HUES48 (cell line): ENCODE data around the gene FBXL15.

Source experiments
- H3K27ac ChIP-seq: one replicate; pipeline ENCODE4 v1.7.0; 2013; ENCODE audit warnings: low read depth, low read length, inconsistent platforms
- H3K27me3 ChIP-seq: 2 replicates; pipeline ENCODE4 v1.6.1; 2013; ENCODE audit warnings: mild to moderate bottlenecking, low read length; ENCODE audit not compliant: control insufficient read depth, insufficient read depth
- H3K36me3 ChIP-seq: 2 replicates; pipeline ENCODE4 v1.6.1; 2013; ENCODE audit warnings: low read length; ENCODE audit not compliant: control insufficient read depth, insufficient read depth
- H3K4me1 ChIP-seq: 2 replicates; pipeline ENCODE4 v1.6.1; 2013; ENCODE audit warnings: mild to moderate bottlenecking, low read length; ENCODE audit not compliant: control insufficient read depth, insufficient read depth
- H3K4me3 ChIP-seq: 2 replicates; pipeline ENCODE4 v1.5.1; 2013; ENCODE audit warnings: mild to moderate bottlenecking, low read depth, low read length
- H3K9ac ChIP-seq: 2 replicates; pipeline ENCODE4 v1.6.1; 2013; ENCODE audit warnings: mild to moderate bottlenecking, low read depth, low read length, moderate library complexity
- H3K9me3 ChIP-seq: 2 replicates; pipeline ENCODE4 v1.6.1; 2013; ENCODE audit warnings: low read length; ENCODE audit not compliant: control insufficient read depth, insufficient read depth

The FBXL15 gene

GRCh38 chr10:102398172-102399020 lies 22.2 kb upstream of the FBXL15 start:
- H3K4me3 ChIP-seq = no peak overlapping the region
- H3K9me3 ChIP-seq = no peaks in the 10 kb centered on the region
- H3K4me1 ChIP-seq = peaks cover 16% of the 10 kb centered on the region
- H3K36me3 ChIP-seq = peaks cover 32% of the 10 kb centered on the region
- peaks cover 16% of the 10 kb centered on the region for H3K27me3 ChIP-seq
- no peak overlapping the region for H3K9ac ChIP-seq
- H3K27ac ChIP-seq = no peak overlapping the region

- Histone ChIP-seq H3K27ac (peak overlapping the region; percentile 63), H3K9me3 (no peaks in the 10 kb centered on the region), H3K9ac (no peak overlapping the region), H3K4me3 (peak overlapping the region; percentile 69), H3K36me3 (peaks cover 32% of the 10 kb centered on the region), H3K4me1 (peaks cover 14% of the 10 kb centered on the region), H3K27me3 (peaks cover 14% of the 10 kb centered on the region)
Observed at GRCh38 chr10:102399217-102400021, 21.2 kb upstream of the FBXL15 start.

DNA sequence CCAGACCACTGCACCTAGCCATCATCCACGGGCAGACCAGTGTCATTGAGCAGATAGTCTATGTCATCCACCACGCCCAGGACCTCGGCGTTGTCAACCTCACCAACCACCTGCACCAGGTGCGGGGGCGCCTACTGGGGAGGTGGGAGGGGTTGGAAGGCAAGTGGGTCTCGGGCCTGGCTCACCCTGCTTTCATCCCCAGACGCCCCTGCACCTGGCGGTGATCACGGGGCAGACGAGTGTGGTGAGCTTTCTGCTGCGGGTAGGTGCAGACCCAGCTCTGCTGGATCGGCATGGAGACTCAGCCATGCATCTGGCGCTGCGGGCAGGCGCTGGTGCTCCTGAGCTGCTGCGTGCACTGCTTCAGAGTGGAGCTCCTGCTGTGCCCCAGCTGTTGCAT lies 20.6 kb upstream of the FBXL15 start:
- peaks cover 7% of the 10 kb centered on the region; the same call in 1 of the 2 replicates for H3K27me3 ChIP-seq
- H3K9me3 ChIP-seq = no peaks in the 10 kb centered on the region
- no peak overlapping the region for H3K9ac ChIP-seq
- peaks cover 32% of the 10 kb centered on the region for H3K36me3 ChIP-seq
- peak overlapping the region; percentile 69; the same call in 1 of the 2 replicates for H3K4me3 ChIP-seq
- H3K4me1 ChIP-seq = peaks cover 10% of the 10 kb centered on the region
- no peak overlapping the region for H3K27ac ChIP-seq

DNA sequence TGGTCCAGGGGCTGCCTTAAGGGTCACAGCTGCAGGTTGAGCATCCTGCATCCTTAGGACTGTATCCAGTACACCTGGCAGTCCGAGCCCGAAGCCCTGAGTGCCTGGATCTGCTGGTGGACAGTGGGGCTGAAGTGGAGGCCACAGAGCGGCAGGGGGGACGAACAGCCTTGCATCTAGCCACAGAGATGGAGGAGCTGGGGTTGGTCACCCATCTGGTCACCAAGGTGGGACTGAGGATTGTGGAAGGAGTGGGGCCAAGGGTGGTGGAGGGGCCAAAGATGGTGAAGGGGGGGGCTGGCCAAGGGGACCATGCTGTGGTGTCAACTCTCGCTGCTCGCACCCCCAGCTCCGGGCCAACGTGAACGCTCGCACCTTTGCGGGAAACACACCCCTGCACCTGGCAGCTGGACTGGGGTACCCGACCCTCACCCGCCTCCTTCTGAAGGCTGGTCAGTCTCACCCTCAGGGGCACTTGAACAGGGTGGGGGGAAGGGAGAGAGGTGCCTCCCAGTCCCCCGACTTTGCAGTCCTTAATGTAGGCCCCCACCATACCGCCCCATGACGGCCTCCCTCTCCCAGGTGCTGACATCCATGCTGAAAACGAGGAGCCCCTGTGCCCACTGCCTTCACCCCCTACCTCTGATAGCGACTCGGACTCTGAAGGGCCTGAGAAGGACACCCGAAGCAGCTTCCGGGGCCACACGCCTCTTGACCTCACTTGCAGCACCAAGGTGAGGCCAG lies 19.9 kb upstream of the FBXL15 start:
- H3K9ac ChIP-seq = no peak overlapping the region
- peaks cover 10% of the 10 kb centered on the region for H3K4me1 ChIP-seq
- H3K9me3 ChIP-seq = no peaks in the 10 kb centered on the region
- H3K27ac ChIP-seq = no peak overlapping the region
- H3K4me3 ChIP-seq = no peak overlapping the region
- H3K36me3 ChIP-seq = peaks cover 32% of the 10 kb centered on the region
- H3K27me3 ChIP-seq = 0 out of 2 replicates have a peak, but pooled peaks cover 5% of the 10 kb centered on the region

GRCh38 chr10:102401342-102401654 lies 19.3 kb upstream of the FBXL15 start:
- Histone ChIP-seq H3K9me3 (no peaks in the 10 kb centered on the region), H3K9ac (no peak overlapping the region), H3K4me1 (peaks cover 9% of the 10 kb centered on the region), H3K36me3 (peaks cover 32% of the 10 kb centered on the region), H3K27ac (no peak overlapping the region), H3K4me3 (no peak overlapping the region), H3K27me3 (0 out of 2 replicates have a peak, but pooled peaks cover 5% of the 10 kb centered on the region)

DNA sequence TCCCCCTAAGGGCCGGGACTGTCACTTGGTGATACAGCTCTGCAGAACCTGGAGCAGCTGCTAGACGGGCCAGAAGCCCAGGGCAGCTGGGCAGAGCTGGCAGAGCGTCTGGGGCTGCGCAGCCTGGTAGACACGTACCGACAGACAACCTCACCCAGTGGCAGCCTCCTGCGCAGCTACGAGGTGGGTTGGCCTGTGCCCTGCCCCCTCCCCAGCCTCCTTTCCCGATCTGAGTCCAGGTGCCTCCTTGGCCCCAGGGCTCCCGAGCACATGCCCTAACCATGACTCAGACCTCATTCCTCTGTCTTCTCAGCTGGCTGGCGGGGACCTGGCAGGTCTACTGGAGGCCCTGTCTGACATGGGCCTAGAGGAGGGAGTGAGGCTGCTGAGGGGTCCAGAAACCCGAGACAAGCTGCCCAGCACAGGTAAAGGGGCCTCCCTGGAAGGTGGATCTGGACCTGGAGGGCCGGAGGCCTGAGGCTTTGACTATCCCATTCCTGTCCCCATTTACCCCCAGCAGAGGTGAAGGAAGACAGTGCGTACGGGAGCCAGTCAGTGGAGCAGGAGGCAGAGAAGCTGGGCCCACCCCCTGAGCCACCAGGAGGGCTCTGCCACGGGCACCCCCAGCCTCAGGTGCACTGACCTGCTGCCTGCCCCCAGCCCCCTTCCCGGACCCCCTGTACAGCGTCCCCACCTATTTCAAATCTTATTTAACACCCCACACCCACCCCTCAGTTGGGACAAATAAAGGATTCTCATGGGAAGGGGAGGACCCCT lies 18.7 kb upstream of the FBXL15 start:
- Histone ChIP-seq H3K4me3 (no peak overlapping the region), H3K9me3 (no peaks in the 10 kb centered on the region), H3K9ac (no peak overlapping the region), H3K4me1 (peaks cover 4% of the 10 kb centered on the region; the same call in 1 of the 2 replicates), H3K27me3 (0 out of 2 replicates have a peak, but pooled peaks cover 5% of the 10 kb centered on the region), H3K27ac (no peak overlapping the region), H3K36me3 (peaks cover 28% of the 10 kb centered on the region)

DNA sequence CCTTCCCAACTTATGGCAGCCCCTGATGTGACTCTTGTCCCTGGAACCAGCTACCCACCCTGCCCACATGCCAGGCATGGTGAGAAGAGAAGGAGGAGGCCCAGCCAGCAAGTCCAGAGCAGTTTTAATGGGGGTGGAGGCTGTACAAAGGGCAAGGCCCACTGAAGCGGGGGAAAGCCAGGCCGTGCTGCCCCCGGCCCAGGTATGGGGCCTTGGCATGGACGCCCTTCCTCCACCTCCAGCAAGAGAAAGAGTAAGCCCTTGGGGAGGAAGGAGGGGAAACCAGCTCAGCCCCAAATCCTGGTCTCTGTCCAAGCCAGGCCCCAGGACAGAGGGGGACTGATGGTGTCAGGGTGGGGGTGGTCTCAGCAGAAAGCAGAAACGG lies 18.1 kb upstream of the FBXL15 start:
- H3K27me3 ChIP-seq = peaks cover 8% of the 10 kb centered on the region
- H3K27ac ChIP-seq = no peak overlapping the region
- peaks cover 4% of the 10 kb centered on the region; the same call in 1 of the 2 replicates for H3K4me1 ChIP-seq
- no peak overlapping the region for H3K4me3 ChIP-seq
- H3K9me3 ChIP-seq = no peaks in the 10 kb centered on the region
- no peak overlapping the region for H3K9ac ChIP-seq
- peaks cover 26% of the 10 kb centered on the region for H3K36me3 ChIP-seq

DNA sequence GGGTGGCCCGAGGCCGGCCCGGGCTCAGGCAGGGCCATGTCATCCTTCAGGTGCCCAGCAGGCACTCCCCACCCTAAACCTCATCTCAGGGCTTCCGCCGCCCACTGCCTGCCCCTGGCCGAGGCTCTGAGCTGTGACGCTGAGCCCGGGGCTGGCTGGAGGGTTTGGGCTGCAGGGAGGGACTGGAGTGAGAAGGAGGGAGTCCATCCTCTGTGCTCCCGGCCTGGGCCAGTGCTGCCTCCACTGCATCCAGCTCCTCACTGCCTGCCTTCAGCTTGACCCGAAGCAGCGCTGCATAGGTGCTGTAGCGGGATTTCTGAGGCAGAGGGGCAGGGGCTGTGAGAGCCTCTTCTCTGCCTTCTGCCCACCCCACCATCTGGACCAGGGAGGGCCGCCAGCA lies 17.5 kb upstream of the FBXL15 start:
- H3K27me3 ChIP-seq = peaks cover 14% of the 10 kb centered on the region
- H3K9ac ChIP-seq = no peak overlapping the region
- no peaks in the 10 kb centered on the region for H3K9me3 ChIP-seq
- no peak overlapping the region for H3K4me3 ChIP-seq
- H3K4me1 ChIP-seq = peaks cover 4% of the 10 kb centered on the region; the same call in 1 of the 2 replicates
- no peak overlapping the region for H3K27ac ChIP-seq
- peaks cover 20% of the 10 kb centered on the region for H3K36me3 ChIP-seq

DNA sequence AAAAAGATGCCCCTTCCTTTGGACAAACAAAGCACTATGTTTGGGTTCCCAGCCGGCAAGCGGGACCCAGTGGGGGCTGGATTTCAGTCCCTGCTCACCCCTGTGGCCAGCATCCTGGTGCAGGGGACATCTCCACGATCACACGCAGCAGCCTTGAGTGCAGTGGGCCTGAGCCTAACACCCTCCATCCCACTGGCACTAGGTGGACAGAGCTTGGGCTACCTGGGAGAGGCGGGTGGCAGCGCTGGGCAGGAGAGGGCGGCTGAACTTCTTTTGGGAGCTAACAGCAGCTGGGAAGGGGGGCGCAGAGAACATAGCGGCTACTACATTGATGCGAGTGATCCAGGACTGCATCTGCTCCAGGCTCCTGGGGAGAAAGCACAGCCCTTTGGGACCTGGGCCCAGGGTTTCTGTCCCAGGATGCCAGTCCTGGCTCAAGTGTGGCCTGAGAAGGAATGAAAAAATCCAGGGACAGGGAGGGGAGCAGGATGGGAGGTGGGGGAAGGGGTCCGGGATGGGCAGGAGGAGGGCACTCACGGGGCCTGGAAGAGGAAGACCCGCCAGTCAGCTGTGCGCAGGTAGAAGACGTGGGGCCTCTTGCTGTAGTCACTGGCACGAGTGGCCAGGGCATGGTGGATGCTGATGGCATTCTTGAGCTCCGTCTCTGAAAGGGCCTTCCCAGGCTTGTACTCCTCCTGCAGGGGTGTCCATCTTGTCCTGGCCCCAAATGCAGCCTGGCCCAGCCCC lies 16.1 kb upstream of the FBXL15 start:
- Histone ChIP-seq H3K27ac (no peak overlapping the region), H3K9me3 (no peaks in the 10 kb centered on the region), H3K9ac (no peak overlapping the region), H3K4me3 (no peak overlapping the region), H3K36me3 (peaks cover 15% of the 10 kb centered on the region), H3K27me3 (peaks cover 28% of the 10 kb centered on the region), H3K4me1 (peaks cover 10% of the 10 kb centered on the region; the same call in 1 of the 2 replicates)
